ENCODE results near the gene NME7.

NME7 gene

GRCh38 chr1:169105434-169106094 lies 262.0 kb downstream of the NME7 start (continued):
- TF ChIP-seq, protein P1, sequence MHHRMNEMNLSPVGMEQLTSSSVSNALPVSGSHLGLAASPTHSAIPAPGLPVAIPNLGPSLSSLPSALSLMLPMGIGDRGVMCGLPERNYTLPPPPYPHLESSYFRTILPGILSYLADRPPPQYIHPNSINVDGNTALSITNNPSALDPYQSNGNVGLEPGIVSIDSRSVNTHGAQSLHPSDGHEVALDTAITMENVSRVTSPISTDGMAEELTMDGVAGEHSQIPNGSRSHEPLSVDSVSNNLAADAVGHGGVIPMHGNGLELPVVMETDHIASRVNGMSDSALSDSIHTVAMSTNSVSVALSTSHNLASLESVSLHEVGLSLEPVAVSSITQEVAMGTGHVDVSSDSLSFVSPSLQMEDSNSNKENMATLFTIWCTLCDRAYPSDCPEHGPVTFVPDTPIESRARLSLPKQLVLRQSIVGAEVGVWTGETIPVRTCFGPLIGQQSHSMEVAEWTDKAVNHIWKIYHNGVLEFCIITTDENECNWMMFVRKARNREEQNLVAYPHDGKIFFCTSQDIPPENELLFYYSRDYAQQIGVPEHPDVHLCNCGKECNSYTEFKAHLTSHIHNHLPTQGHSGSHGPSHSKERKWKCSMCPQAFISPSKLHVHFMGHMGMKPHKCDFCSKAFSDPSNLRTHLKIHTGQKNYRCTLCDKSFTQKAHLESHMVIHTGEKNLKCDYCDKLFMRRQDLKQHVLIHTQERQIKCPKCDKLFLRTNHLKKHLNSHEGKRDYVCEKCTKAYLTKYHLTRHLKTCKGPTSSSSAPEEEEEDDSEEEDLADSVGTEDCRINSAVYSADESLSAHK (tag by site-specific recombination; IDR thresholded peaks at IDR 0.05): no peak
- TF ChIP-seq ZNF23 (tag by site-specific recombination; IDR thresholded peaks at IDR 0.05; ENCODE audit: borderline replicate concordance) (no peak), ZNF148 (tag by site-specific recombination; IDR thresholded peaks at IDR 0.05; ENCODE audit: borderline replicate concordance) (no peak), ZNF747 (tag by site-specific recombination; IDR thresholded peaks at IDR 0.05) (no peak), RBAK (tag by site-specific recombination; IDR thresholded peaks at IDR 0.05) (no peak), SETDB1 (IDR thresholded peaks at IDR 0.05; ENCODE audit: insufficient read length, low read length) (no peak), ZBTB21 (tag by site-specific recombination; IDR thresholded peaks at IDR 0.05) (no peak), ZSCAN16 (tag by site-specific recombination; IDR thresholded peaks at IDR 0.05) (no peak), ZNF10 (tag by site-specific recombination; IDR thresholded peaks at IDR 0.05) (no peak), ZNF214 (tag by site-specific recombination; IDR thresholded peaks at IDR 0.05; ENCODE audit: borderline replicate concordance) (no peak), BCL11A (tag by site-specific recombination; IDR thresholded peaks at IDR 0.05; ENCODE audit: low read depth) (no peak), ZFP37 (tag by site-specific recombination; IDR thresholded peaks at IDR 0.05) (no peak), SALL2 (tag by site-specific recombination; IDR thresholded peaks at IDR 0.05; ENCODE audit: borderline replicate concordance) (no peak), ZNF623 (tag by site-specific recombination; IDR thresholded peaks at IDR 0.05) (no peak), KLF10 (tag by site-specific recombination; IDR thresholded peaks at IDR 0.05) (peak; percentile 32; the same call in 1 of the 2 replicates), ZBTB44 (tag by site-specific recombination; IDR thresholded peaks at IDR 0.05) (no peak), ZNF658 (tag by site-specific recombination; IDR thresholded peaks at IDR 0.05) (no peak), HOXA7 (CRISPR knock-in tag; IDR thresholded peaks at IDR 0.05; ENCODE audit: borderline replicate concordance) (no peak), KLF8 (tag by site-specific recombination; IDR thresholded peaks at IDR 0.05) (peak; percentile 41; the same call in 1 of the 2 replicates), ZBTB17 (tag by site-specific recombination; IDR thresholded peaks at IDR 0.05) (no peak), ZNF792 (tag by site-specific recombination; IDR thresholded peaks at IDR 0.05) (no peak), MEIS1 (CRISPR knock-in tag; IDR thresholded peaks at IDR 0.05; ENCODE audit: borderline replicate concordance) (no peak), ZNF239 (tag by site-specific recombination; IDR thresholded peaks at IDR 0.05) (no peak), YY2 (tag by site-specific recombination; IDR thresholded peaks at IDR 0.05) (no peak), SCRT1 (tag by site-specific recombination; IDR thresholded peaks at IDR 0.05; ENCODE audit: borderline replicate concordance) (no peak), ZNF274 (IDR thresholded peaks at IDR 0.05; ENCODE audit: low read length) (no peak), ZNF274 (tag by site-specific recombination; IDR thresholded peaks at IDR 0.05; ENCODE audit: borderline replicate concordance) (no peak)
- TF ChIP-seq, protein P2, sequence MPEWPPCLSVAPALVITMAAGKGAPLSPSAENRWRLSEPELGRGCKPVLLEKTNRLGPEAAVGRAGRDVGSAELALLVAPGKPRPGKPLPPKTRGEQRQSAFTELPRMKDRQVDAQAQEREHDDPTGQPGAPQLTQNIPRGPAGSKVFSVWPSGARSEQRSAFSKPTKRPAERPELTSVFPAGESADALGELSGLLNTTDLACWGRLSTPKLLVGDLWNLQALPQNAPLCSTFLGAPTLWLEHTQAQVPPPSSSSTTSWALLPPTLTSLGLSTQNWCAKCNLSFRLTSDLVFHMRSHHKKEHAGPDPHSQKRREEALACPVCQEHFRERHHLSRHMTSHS (tag by site-specific recombination; IDR thresholded peaks at IDR 0.05): no peak
- TF ChIP-seq, protein P3, sequence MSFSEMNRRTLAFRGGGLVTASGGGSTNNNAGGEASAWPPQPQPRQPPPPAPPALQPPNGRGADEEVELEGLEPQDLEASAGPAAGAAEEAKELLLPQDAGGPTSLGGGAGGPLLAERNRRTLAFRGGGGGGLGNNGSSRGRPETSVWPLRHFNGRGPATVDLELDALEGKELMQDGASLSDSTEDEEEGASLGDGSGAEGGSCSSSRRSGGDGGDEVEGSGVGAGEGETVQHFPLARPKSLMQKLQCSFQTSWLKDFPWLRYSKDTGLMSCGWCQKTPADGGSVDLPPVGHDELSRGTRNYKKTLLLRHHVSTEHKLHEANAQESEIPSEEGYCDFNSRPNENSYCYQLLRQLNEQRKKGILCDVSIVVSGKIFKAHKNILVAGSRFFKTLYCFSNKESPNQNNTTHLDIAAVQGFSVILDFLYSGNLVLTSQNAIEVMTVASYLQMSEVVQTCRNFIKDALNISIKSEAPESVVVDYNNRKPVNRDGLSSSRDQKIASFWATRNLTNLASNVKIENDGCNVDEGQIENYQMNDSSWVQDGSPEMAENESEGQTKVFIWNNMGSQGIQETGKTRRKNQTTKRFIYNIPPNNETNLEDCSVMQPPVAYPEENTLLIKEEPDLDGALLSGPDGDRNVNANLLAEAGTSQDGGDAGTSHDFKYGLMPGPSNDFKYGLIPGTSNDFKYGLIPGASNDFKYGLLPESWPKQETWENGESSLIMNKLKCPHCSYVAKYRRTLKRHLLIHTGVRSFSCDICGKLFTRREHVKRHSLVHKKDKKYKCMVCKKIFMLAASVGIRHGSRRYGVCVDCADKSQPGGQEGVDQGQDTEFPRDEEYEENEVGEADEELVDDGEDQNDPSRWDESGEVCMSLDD (tag by site-specific recombination; IDR thresholded peaks at IDR 0.05): peak; percentile 20; the same call in 1 of the 2 replicates

Data from HEK293 (cell line).